WTC11 (cell line): ENCODE data around the gene MAML3. TPM values are rescaled to one million over a fixed set of nuclear protein-coding genes. Genes with fewer than 3 reads are reported as not detected.

ENCODE experiments used
- ATAC-seq: fragments of 200-7000 bp; cut with Tn5 transposase; 2 replicates; pipeline ENCODE4 v1.10.0; 2021; ENCODE audit warnings: mild to moderate bottlenecking, moderate library complexity
- CTCF ChIA-PET: fragments of 300-600 bp; sonication (Branson Sonifier 250); formaldehyde crosslinking; loops from one replicate; lab custom pipeline; 2021; ENCODE audit warnings: antibody characterized with exemption; lab: Charles Lee
- POLR2A ChIA-PET: fragments of 350-600 bp; sonication (Branson Sonifier 250); formaldehyde crosslinking; loops from one replicate; lab custom pipeline; 2021; ENCODE audit warnings: antibody characterized with exemption; lab: Charles Lee
- DNase-seq: peaks from one replicate; pipeline ENCODE4 v3.0.0; 2021; ENCODE audit warnings: low spot score
- H3K27ac Mint-ChIP-seq: 2 replicates; pipeline ENCODE4 v1.8.0; 2021; ENCODE audit warnings: mixed read lengths
- H3K27me3 Mint-ChIP-seq: 2 replicates; pipeline ENCODE4 v1.8.0; 2021; ENCODE audit warnings: low read depth, mild to moderate bottlenecking, moderate library complexity, mixed read lengths
- H3K36me3 Mint-ChIP-seq: 2 replicates; pipeline ENCODE4 v1.8.0; 2021; ENCODE audit warnings: mixed read lengths
- H3K4me1 Mint-ChIP-seq: 2 replicates; pipeline ENCODE4 v1.8.0; 2022; ENCODE audit warnings: mixed read lengths
- H3K4me3 Mint-ChIP-seq: 2 replicates; pipeline ENCODE4 v1.8.0; 2021; ENCODE audit warnings: mild to moderate bottlenecking, moderate library complexity, mixed read lengths
- H3K9me3 Mint-ChIP-seq: 2 replicates; pipeline ENCODE4 v1.8.0; 2021; ENCODE audit warnings: mixed read lengths
- ATF1 ChIP-seq: sonication (generic); formaldehyde crosslinking; IDR thresholded peaks from 2 replicates; pipeline ENCODE4 v1.8.1; 2023; ENCODE audit warnings: mild to moderate bottlenecking, moderate library complexity, missing genetic modification reagents
- ATF6 ChIP-seq: sonication (generic); formaldehyde crosslinking; IDR thresholded peaks from 2 replicates; pipeline ENCODE4 v1.8.1; 2023; ENCODE audit warnings: mild to moderate bottlenecking, missing genetic modification reagents
- CREM ChIP-seq: sonication (generic); formaldehyde crosslinking; IDR thresholded peaks from 2 replicates; pipeline ENCODE4 v1.8.1; 2022; ENCODE audit warnings: mild to moderate bottlenecking, missing genetic modification reagents, moderate library complexity
- FOXP4 ChIP-seq: sonication (generic); formaldehyde crosslinking; IDR thresholded peaks from 2 replicates; pipeline ENCODE4 v1.8.0; 2022; ENCODE audit warnings: mild to moderate bottlenecking, missing genetic modification reagents
- HMGXB4 ChIP-seq: sonication (generic); formaldehyde crosslinking; IDR thresholded peaks from 2 replicates; pipeline ENCODE4 v1.8.1; 2023; ENCODE audit warnings: mild to moderate bottlenecking, moderate library complexity, missing genetic modification reagents
- NFATC4 ChIP-seq: fragments of 250-450 bp; sonication (Bioruptor Pico); IDR thresholded peaks from 2 replicates; pipeline ENCODE4 v1.9.0; 2021; ENCODE audit warnings: mild to moderate bottlenecking
- NR1H2 ChIP-seq: sonication (generic); formaldehyde crosslinking; IDR thresholded peaks from 2 replicates; pipeline ENCODE4 v1.9.0; 2021; ENCODE audit warnings: mild to moderate bottlenecking, moderate library complexity, missing genetic modification reagents
- NR2C2 ChIP-seq: sonication (generic); formaldehyde crosslinking; IDR thresholded peaks from 2 replicates; pipeline ENCODE4 v1.8.0; 2022; ENCODE audit warnings: mild to moderate bottlenecking, missing genetic modification reagents
- SMAD3 ChIP-seq: sonication (generic); formaldehyde crosslinking; IDR thresholded peaks from 2 replicates; pipeline ENCODE4 v1.8.0; 2022; ENCODE audit warnings: missing genetic modification reagents, mild to moderate bottlenecking, borderline replicate concordance
- SMAD4 ChIP-seq: sonication (generic); formaldehyde crosslinking; IDR thresholded peaks from 2 replicates; pipeline ENCODE4 v1.8.0; 2022; ENCODE audit warnings: mild to moderate bottlenecking, missing genetic modification reagents
- SOX15 ChIP-seq: fragments of 250-450 bp; sonication (Bioruptor Pico); IDR thresholded peaks from 2 replicates; pipeline ENCODE4 v1.9.0; 2021; ENCODE audit warnings: mild to moderate bottlenecking
- TEAD1 ChIP-seq: sonication (generic); formaldehyde crosslinking; IDR thresholded peaks from 2 replicates; pipeline ENCODE4 v1.8.0; 2022; ENCODE audit warnings: mild to moderate bottlenecking, missing genetic modification reagents
- ZBTB21 ChIP-seq: sonication (generic); formaldehyde crosslinking; IDR thresholded peaks from 2 replicates; pipeline ENCODE4 v1.8.1; 2023; ENCODE audit warnings: mild to moderate bottlenecking, missing genetic modification reagents, borderline replicate concordance
- ZNF121 ChIP-seq: sonication (generic); formaldehyde crosslinking; IDR thresholded peaks from 2 replicates; pipeline ENCODE4 v1.8.0; 2023; ENCODE audit warnings: missing genetic modification reagents
- ZNF317 ChIP-seq: sonication (generic); formaldehyde crosslinking; IDR thresholded peaks from 2 replicates; pipeline ENCODE4 v1.8.1; 2023; ENCODE audit warnings: low read depth, mild to moderate bottlenecking, moderate library complexity, missing genetic modification reagents, borderline replicate concordance
- ZNF512 ChIP-seq: sonication (generic); formaldehyde crosslinking; IDR thresholded peaks from 2 replicates; pipeline ENCODE4 v1.8.1; 2022; ENCODE audit warnings: missing genetic modification reagents, borderline replicate concordance
- ZNF671 ChIP-seq: fragments of 250-450 bp; sonication (Bioruptor Pico); IDR thresholded peaks from 2 replicates; pipeline ENCODE4 v1.8.0; 2021; ENCODE audit warnings: mild to moderate bottlenecking
- total RNA-seq: library from RNA; stranded (reverse); gene quantifications from 3 replicates; pipeline ENCODE4 v1.2.3, GENCODE V29; 2021

The MAML3 gene
- total RNA-seq, 1 experiment from 2014 or later: 7.4 TPM

GRCh38 chr4:139718833-139719232 lies 435.2 kb downstream of the MAML3 start:
- peaks cover 4% of the 10 kb centered on the region; the same call in 1 of the 2 replicates for H3K36me3 Mint-ChIP-seq
- H3K4me3 Mint-ChIP-seq: no peak overlapping the region
- ChIA-PET POLR2A (no interaction called here), CTCF (interaction anchor here (1.5 to 1.8 kb wide), 2 partner anchors 62 to 611 kb away, joined by 3 to 8 read pairs; no protein-coding TSS in a partner anchor)
- no peak overlapping the region for H3K27ac Mint-ChIP-seq
- H3K9me3 Mint-ChIP-seq: no peaks in the 10 kb centered on the region
- ATAC-seq (peak; percentile 51), DNase-seq (no peak)
- TF ChIP-seq ZNF512 (CRISPR knock-in tag) (no peak), CREM (no peak), HMGXB4 (CRISPR knock-in tag) (no peak), ZNF317 (CRISPR knock-in tag) (no peak), SOX15 (CRISPR knock-in tag) (no peak), FOXP4 (CRISPR knock-in tag) (no peak), ZNF121 (CRISPR knock-in tag) (no peak), TEAD1 (CRISPR knock-in tag) (no peak), ZNF671 (CRISPR knock-in tag) (no peak)
- no peaks in the 10 kb centered on the region for H3K4me1 Mint-ChIP-seq
- peaks cover 50% of the 10 kb centered on the region for H3K27me3 Mint-ChIP-seq

- Mint-ChIP-seq H3K36me3 (peaks cover 4% of the 10 kb centered on the region; the same call in 1 of the 2 replicates), H3K4me1 (no peaks in the 10 kb centered on the region), H3K27ac (no peak overlapping the region), H3K9me3 (no peaks in the 10 kb centered on the region), H3K27me3 (peaks cover 54% of the 10 kb centered on the region), H3K4me3 (no peak overlapping the region)
- DNase-seq (no peak), ATAC-seq (no peak; the same call in 1 of the 2 replicates)
- ChIA-PET CTCF (interaction anchor here (1.5 to 1.8 kb wide), 2 partner anchors 62 to 612 kb away, joined by 3 to 8 read pairs; no protein-coding TSS in a partner anchor), POLR2A (no interaction called here)
- TF ChIP-seq SMAD4 (no peak), ZBTB21 (CRISPR knock-in tag) (no peak), ATF1 (CRISPR knock-in tag) (no peak), NR1H2 (CRISPR knock-in tag) (no peak), NFATC4 (no peak), NR2C2 (CRISPR knock-in tag) (no peak), FOXP4 (CRISPR knock-in tag) (no peak), ATF6 (no peak), SMAD3 (CRISPR knock-in tag) (no peak)
Observed at GRCh38 chr4:139718358-139718757, 435.6 kb downstream of the MAML3 start.
